ENCODE results near the gene ABTB2.

Gene ABTB2

DNA sequence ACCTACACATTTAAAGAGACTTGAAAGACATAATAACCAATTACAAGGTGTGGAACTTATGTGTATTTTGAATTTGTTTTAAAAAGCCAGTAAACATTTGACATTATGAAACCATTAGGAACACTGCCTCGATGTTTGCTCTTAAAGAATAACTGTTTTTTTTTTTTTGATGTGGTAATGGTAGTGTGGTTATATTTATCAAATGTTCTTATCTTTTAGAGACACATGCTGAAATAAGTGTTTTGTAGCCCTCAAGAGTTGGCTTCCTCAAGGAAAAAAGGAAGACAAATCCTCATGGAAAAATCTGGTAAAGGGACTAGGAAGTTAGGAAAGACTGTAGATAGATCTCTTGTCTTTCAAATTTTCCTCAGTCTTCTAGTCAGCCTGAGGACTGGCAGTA lies 2.2 kb upstream of the ABTB2 start:
- no peak overlapping the region for H3K27ac ChIP-seq (ENCODE audit: low read depth, low read length, severe bottlenecking)
- no peaks in the 10 kb centered on the region for H3K9me3 ChIP-seq (ENCODE audit: control insufficient read depth, low read length)
- no CpG with 5 or more reads among the region's 1 CpG for WGBS, 2 experiments (ENCODE audit: insufficient coverage in 2 of 2)
- peaks cover 20% of the 10 kb centered on the region for H3K4me1 ChIP-seq (ENCODE audit: control insufficient read depth, insufficient read depth, low read length, poor library complexity, severe bottlenecking)
- no peak overlapping the region for H3K4me3 ChIP-seq (ENCODE audit: extremely low read depth, insufficient read depth, low read length, poor library complexity, severe bottlenecking)
- no peaks in the 10 kb centered on the region for H3K36me3 ChIP-seq (ENCODE audit: control insufficient read depth, insufficient read depth, low read length)

DNA sequence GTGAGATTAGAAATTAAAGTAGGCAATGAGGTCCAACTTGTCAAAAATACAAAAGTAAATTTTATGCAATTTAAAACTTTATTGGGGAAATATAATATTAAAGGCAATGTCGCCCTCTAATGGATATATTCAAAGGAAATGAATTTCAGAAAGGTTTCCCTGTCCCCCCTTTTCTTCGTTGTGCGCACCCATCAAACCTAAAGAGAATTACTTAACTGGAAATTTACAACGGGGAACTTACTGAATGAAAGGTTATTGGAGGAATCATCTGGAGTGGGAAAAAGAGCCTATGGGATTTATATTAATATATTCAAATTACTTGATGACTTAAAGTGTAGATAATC lies 1.7 kb upstream of the ABTB2 start:
- no CpG with 5 or more reads among the region's 4 CpGs for WGBS, 2 experiments (ENCODE audit: insufficient coverage in 2 of 2)
- Histone ChIP-seq H3K36me3 (ENCODE audit: control insufficient read depth, insufficient read depth, low read length) (no peaks in the 10 kb centered on the region), H3K27ac (ENCODE audit: low read depth, low read length, severe bottlenecking) (no peak overlapping the region), H3K4me1 (ENCODE audit: control insufficient read depth, insufficient read depth, low read length, poor library complexity, severe bottlenecking) (peaks cover 23% of the 10 kb centered on the region), H3K9me3 (ENCODE audit: control insufficient read depth, low read length) (no peaks in the 10 kb centered on the region), H3K4me3 (ENCODE audit: extremely low read depth, insufficient read depth, low read length, poor library complexity, severe bottlenecking) (peak overlapping the region; percentile 37)

DNA sequence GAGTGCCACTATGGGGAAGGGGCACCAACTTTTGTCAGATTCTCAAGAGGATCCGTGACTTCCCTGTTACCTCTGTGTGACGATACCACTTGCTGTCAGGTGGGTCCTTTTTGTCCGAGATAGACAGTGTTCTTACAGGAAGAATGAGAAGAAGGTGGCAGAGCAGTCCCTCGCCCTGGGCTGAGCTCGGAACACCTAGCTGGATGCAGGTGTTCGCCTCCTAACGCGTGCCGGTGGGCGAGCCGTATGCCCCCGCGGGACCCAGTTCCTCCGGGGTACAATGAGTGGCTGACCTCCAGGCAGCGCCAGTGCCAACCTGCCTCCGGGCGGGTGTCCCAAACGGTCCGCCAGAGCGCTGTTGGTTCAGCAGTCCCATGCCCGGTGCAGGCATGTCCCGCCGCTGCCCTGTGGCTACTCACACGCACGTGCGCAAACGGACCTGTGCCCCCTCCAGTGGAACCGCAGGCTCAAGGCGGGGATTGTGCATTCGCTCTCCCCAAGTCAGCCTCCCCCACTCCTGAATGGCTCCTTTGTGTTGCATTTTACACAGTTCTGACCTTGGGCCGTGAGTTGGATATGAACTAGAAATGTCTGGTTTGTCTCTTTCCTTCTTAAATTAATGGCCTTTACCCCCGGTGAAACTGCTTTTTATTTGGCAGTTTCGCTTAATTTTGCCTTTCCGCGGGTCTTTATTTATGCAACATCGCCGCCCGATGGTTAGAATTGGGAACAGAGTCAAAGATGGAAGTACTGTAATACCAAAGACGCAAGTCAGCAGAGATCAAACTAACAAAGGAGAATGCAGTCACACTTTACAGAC lies 1.1 kb upstream of the ABTB2 start:
- Histone ChIP-seq H3K4me1 (ENCODE audit: control insufficient read depth, insufficient read depth, low read length, poor library complexity, severe bottlenecking) (peaks cover 21% of the 10 kb centered on the region), H3K4me3 (ENCODE audit: extremely low read depth, insufficient read depth, low read length, poor library complexity, severe bottlenecking) (peak overlapping the region; percentile 37), H3K9me3 (ENCODE audit: control insufficient read depth, low read length) (no peaks in the 10 kb centered on the region), H3K36me3 (ENCODE audit: control insufficient read depth, insufficient read depth, low read length) (no peaks in the 10 kb centered on the region), H3K27ac (ENCODE audit: low read depth, low read length, severe bottlenecking) (no peak overlapping the region)
- 1% methylated on average over 31 to 33 of the region's 39 CpGs for WGBS, 2 experiments (ENCODE audit: insufficient coverage in 2 of 2)

DNA sequence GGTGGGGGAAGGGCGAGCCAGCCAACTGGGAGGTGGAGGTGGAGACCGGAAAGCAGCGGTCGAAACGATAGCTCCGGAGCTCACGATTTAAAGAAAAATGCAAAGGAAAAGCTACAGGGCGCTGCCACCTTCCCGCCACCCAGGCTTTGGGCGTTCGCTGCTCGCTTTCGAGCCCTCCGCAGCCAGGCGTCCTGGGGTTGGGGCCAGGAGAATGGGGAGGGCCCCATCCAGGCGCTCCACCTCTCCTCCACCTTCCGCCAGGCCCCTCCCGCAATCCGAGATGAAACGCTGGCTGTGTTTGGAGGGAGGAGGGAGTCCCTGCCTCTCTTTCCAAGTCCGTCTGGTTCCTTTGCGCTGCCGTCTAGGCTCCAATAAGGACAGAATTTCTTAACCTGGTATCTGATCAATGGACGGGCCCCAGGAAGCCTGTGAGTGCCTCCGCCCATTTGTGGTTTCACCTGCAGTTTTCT lies 483 bp upstream of the ABTB2 start:
- H3K36me3 ChIP-seq (ENCODE audit: control insufficient read depth, insufficient read depth, low read length): no peaks in the 10 kb centered on the region
- peak overlapping the region; percentile 66 for H3K27ac ChIP-seq (ENCODE audit: low read depth, low read length, severe bottlenecking)
- no peaks in the 10 kb centered on the region for H3K9me3 ChIP-seq (ENCODE audit: control insufficient read depth, low read length)
- H3K4me3 ChIP-seq (ENCODE audit: extremely low read depth, insufficient read depth, low read length, poor library complexity, severe bottlenecking): peak overlapping the region; percentile 37
- H3K4me1 ChIP-seq (ENCODE audit: control insufficient read depth, insufficient read depth, low read length, poor library complexity, severe bottlenecking): peaks cover 14% of the 10 kb centered on the region
- WGBS, 2 experiments (ENCODE audit: insufficient coverage in 2 of 2): 0 to 1% methylated on average over 13 to 16 of the region's 25 CpGs

DNA sequence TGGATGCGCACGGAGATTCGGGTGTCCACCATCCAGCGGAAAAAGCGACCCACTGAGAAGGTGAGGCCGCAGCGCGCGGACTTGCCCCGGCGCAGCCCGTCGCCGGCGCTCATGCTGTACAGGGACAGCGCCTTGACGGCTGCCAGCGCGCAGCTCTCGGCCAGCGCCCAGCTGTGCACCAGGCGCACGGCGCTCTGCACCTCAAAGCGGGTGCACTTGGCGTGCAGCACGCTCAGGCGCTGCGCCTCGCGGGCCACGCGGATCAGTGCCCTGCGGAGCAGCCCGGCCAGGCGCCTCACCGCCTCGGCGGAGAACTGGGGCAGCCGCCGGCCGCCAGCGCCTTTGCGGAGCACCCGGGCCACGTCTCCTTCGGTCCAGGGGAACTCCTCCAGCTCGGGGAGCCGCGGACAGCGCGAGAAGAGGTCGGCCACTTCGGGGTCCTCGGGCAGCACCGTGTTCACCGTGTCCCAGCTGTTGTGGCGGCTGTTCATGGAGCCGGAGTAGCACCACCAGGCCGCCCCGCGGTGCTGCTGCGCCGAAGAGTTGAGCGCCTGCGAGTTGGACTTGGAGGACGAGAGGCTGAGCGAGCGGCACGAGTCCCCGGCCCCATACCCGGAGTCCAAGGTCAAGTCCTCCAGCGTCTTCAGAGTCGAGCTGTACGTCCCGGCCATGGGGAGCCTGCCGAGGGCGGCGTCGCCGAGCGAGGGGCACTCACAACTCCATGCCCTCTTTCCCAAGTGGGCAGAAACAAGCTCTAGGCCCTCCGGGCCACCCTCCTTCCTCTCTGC lies 703 bp downstream of the ABTB2 start:
- Histone ChIP-seq H3K4me3 (ENCODE audit: extremely low read depth, insufficient read depth, low read length, poor library complexity, severe bottlenecking) (peak overlapping the region; percentile 57), H3K9me3 (ENCODE audit: control insufficient read depth, low read length) (no peaks in the 10 kb centered on the region), H3K4me1 (ENCODE audit: control insufficient read depth, insufficient read depth, low read length, poor library complexity, severe bottlenecking) (peaks cover 12% of the 10 kb centered on the region), H3K27ac (ENCODE audit: low read depth, low read length, severe bottlenecking) (no peak overlapping the region), H3K36me3 (ENCODE audit: control insufficient read depth, insufficient read depth, low read length) (no peaks in the 10 kb centered on the region)
- WGBS, 2 experiments (ENCODE audit: insufficient coverage in 2 of 2): 0% methylated on average over 65 to 70 of the region's 83 CpGs

DNA sequence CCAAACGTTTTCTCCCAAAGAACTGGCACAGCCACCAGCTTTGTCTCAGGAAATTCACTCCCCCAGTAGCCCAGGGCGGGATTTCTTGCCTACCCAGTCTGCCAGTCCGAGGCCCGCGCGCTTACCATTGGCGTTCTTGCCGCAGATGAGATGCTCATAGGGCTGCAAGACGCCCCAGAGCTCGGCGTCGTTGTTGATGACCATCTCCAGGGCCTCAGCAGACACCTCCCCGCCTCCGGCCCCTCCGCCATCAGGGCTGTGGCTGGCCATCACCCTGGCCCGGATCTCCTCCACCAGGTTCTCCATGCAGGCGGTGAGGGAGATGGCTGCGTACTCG lies 1.3 kb downstream of the ABTB2 start:
- 0 to 1% methylated on average over 13 to 14 of the region's 19 CpGs for WGBS, 2 experiments (ENCODE audit: insufficient coverage in 2 of 2)
- H3K36me3 ChIP-seq (ENCODE audit: control insufficient read depth, insufficient read depth, low read length): no peaks in the 10 kb centered on the region
- H3K27ac ChIP-seq (ENCODE audit: low read depth, low read length, severe bottlenecking): no peak overlapping the region
- H3K9me3 ChIP-seq (ENCODE audit: control insufficient read depth, low read length): no peaks in the 10 kb centered on the region
- H3K4me1 ChIP-seq (ENCODE audit: control insufficient read depth, insufficient read depth, low read length, poor library complexity, severe bottlenecking): peaks cover 12% of the 10 kb centered on the region
- peak overlapping the region; percentile 57 for H3K4me3 ChIP-seq (ENCODE audit: extremely low read depth, insufficient read depth, low read length, poor library complexity, severe bottlenecking)

DNA sequence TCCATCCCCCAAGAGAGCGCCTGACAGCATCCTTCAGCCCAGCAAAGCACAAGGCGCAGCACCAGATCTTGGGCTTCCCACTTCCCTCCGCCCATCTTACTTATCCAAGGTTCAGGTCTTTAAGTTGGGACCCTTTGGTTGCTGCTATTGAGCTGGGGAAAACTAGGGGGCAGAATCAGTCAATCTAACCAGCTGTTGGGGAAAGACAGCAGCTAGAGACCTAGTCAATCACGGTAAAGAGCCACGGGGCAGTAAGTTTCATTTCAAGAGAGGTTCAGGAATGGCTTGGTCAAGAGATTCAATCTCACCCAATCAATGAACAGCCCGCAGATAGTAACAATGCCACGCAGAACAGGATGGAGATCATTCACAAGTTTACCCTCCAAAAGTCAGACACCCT lies 1.7 kb downstream of the ABTB2 start:
- peaks cover 12% of the 10 kb centered on the region for H3K4me1 ChIP-seq (ENCODE audit: control insufficient read depth, insufficient read depth, low read length, poor library complexity, severe bottlenecking)
- H3K9me3 ChIP-seq (ENCODE audit: control insufficient read depth, low read length): no peaks in the 10 kb centered on the region
- no peak overlapping the region for H3K27ac ChIP-seq (ENCODE audit: low read depth, low read length, severe bottlenecking)
- no peaks in the 10 kb centered on the region for H3K36me3 ChIP-seq (ENCODE audit: control insufficient read depth, insufficient read depth, low read length)
- peak overlapping the region; percentile 57 for H3K4me3 ChIP-seq (ENCODE audit: extremely low read depth, insufficient read depth, low read length, poor library complexity, severe bottlenecking)
- WGBS, 2 experiments (ENCODE audit: insufficient coverage in 2 of 2): 8 to 15% methylated on average over 2 of the region's 7 CpGs

DNA sequence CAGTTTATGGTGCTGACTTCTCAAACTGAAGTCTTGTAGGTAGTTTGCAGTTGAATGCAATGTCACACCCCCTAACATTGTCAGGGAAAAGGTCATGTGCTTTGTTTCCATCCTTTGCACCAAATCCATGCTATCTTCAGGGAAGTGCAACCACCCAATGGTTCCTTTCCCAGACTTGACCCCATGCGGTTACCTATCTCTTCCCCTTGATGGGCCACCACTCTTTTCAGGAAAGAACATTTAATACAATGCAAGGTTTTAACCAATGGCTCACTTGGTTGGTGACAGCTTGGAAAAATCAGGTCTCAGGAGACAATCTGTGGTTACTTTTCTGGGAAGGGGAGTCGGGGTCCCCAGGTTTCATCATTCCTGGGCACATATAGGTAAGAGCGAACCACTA lies 2.1 kb downstream of the ABTB2 start:
- no peaks in the 10 kb centered on the region for H3K9me3 ChIP-seq (ENCODE audit: control insufficient read depth, low read length)
- peaks cover 12% of the 10 kb centered on the region for H3K4me1 ChIP-seq (ENCODE audit: control insufficient read depth, insufficient read depth, low read length, poor library complexity, severe bottlenecking)
- H3K27ac ChIP-seq (ENCODE audit: low read depth, low read length, severe bottlenecking): no peak overlapping the region
- WGBS, 2 experiments (ENCODE audit: insufficient coverage in 2 of 2): 71% methylated on average over 1 of the region's 3 CpGs; no CpG with 5 or more reads in 1 of the 2 experiments
- no peaks in the 10 kb centered on the region for H3K36me3 ChIP-seq (ENCODE audit: control insufficient read depth, insufficient read depth, low read length)
- peak overlapping the region; percentile 57 for H3K4me3 ChIP-seq (ENCODE audit: extremely low read depth, insufficient read depth, low read length, poor library complexity, severe bottlenecking)

DNA sequence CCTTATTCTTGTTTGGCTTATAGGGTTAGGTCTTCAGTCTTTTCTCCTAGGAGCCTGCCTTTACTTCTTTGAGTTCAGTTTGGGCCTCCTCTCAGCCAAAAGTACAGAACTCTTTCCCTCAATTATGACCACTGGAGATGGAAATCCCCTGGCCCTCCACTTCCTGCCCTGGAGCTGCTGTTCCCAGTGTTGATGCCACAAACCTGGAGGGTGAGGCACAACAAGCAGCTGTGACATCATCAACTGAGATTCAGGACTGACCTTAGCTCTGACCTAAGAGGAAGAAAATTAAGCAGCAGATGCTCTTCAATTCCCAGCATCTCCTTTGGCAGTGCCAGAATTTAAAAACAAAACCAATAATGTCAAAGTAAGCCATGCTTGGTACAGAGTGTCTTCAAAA lies 3.0 kb downstream of the ABTB2 start:
- peaks cover 14% of the 10 kb centered on the region for H3K4me1 ChIP-seq (ENCODE audit: control insufficient read depth, insufficient read depth, low read length, poor library complexity, severe bottlenecking)
- no peak overlapping the region for H3K27ac ChIP-seq (ENCODE audit: low read depth, low read length, severe bottlenecking)
- no peaks in the 10 kb centered on the region for H3K9me3 ChIP-seq (ENCODE audit: control insufficient read depth, low read length)
- H3K4me3 ChIP-seq (ENCODE audit: extremely low read depth, insufficient read depth, low read length, poor library complexity, severe bottlenecking): peak overlapping the region; percentile 57
- no peaks in the 10 kb centered on the region for H3K36me3 ChIP-seq (ENCODE audit: control insufficient read depth, insufficient read depth, low read length)

DNA sequence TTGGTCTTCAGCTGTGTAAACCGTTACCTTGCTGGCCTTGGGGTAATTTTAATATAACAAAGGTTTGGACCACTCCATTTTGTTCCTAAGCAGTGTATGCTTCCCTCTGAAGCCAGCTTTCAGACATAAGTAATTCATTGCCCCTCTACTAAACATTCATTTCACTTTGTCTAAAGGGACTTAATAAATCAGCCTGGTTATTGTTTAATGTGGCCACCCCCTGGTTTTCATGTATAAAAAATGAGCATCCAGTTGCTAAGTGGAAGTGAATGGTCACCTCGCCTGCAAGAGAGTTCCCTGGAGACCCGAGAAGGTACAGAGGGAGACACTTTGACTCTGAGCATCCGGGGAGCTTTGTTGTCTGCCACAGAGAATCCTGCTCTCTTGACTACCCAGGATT lies 3.9 kb downstream of the ABTB2 start:
- Histone ChIP-seq H3K36me3 (ENCODE audit: control insufficient read depth, insufficient read depth, low read length) (no peaks in the 10 kb centered on the region), H3K4me1 (ENCODE audit: control insufficient read depth, insufficient read depth, low read length, poor library complexity, severe bottlenecking) (peaks cover 15% of the 10 kb centered on the region), H3K4me3 (ENCODE audit: extremely low read depth, insufficient read depth, low read length, poor library complexity, severe bottlenecking) (no peak overlapping the region), H3K27ac (ENCODE audit: low read depth, low read length, severe bottlenecking) (no peak overlapping the region), H3K9me3 (ENCODE audit: control insufficient read depth, low read length) (no peaks in the 10 kb centered on the region)
- WGBS, 2 experiments (ENCODE audit: insufficient coverage in 2 of 2): 92 to 100% methylated on average over 2 to 3 of the region's 4 CpGs

All from mesodermal cell (in vitro differentiated cells).